ENCODE measurements around the gene AACS. TPM values are rescaled to one million over a fixed set of nuclear protein-coding genes. Genes with fewer than 3 reads are reported as not detected.
"Not testable (repeated sequence)": the region's sequence is repeated elsewhere in the genome, so short reads cannot be mapped to it uniquely, and the experiment has no call there.

The AACS gene
- total RNA-seq, 2 donors from 2014 or later: 23.2 to 24.6 TPM

GRCh38 chr12:125038976-125039625 is 26.1 kb upstream of the AACS start:
- Mint-ChIP-seq H3K27ac (no peak overlapping the region), H3K36me3 (ENCODE audit: low read depth) (no peaks in the 10 kb centered on the region), H3K27me3 (no peaks in the 10 kb centered on the region), H3K9me3 (no peaks in the 10 kb centered on the region), H3K4me3 (no peak overlapping the region), H3K4me1 (no peaks in the 10 kb centered on the region)
- no peak for ATAC-seq (replicated peaks)

- no peaks in the 10 kb centered on the region for H3K9me3 Mint-ChIP-seq
- H3K27ac Mint-ChIP-seq: peak overlapping the region; percentile 58
- no peaks in the 10 kb centered on the region for H3K27me3 Mint-ChIP-seq
- no peak for ATAC-seq (replicated peaks)
- H3K4me1 Mint-ChIP-seq: peaks cover 5% of the 10 kb centered on the region
- no peaks in the 10 kb centered on the region for H3K36me3 Mint-ChIP-seq (ENCODE audit: low read depth)
- H3K4me3 Mint-ChIP-seq: peak overlapping the region; percentile 87
These were observed 16.2 kb upstream of the AACS start for GRCh38 chr12:125049093-125049458.

- H3K4me1 Mint-ChIP-seq: peaks cover 5% of the 10 kb centered on the region
- H3K36me3 Mint-ChIP-seq (ENCODE audit: low read depth): no peaks in the 10 kb centered on the region
- peak overlapping the region; percentile 87 for H3K4me3 Mint-ChIP-seq
- no peaks in the 10 kb centered on the region for H3K27me3 Mint-ChIP-seq
- H3K27ac Mint-ChIP-seq: no peak overlapping the region
- no peak for ATAC-seq (replicated peaks)
- H3K9me3 Mint-ChIP-seq: no peaks in the 10 kb centered on the region
These were observed 14.8 kb upstream of the AACS start for GRCh38 chr12:125050446-125050845.

- no peaks in the 10 kb centered on the region for H3K27me3 Mint-ChIP-seq
- H3K4me3 Mint-ChIP-seq: peak overlapping the region; percentile 87
- no peaks in the 10 kb centered on the region for H3K36me3 Mint-ChIP-seq (ENCODE audit: low read depth)
- H3K9me3 Mint-ChIP-seq: no peaks in the 10 kb centered on the region
- no peak for ATAC-seq (replicated peaks)
- H3K27ac Mint-ChIP-seq: no peak overlapping the region
- H3K4me1 Mint-ChIP-seq: peaks cover 5% of the 10 kb centered on the region
These were observed 14.4 kb upstream of the AACS start for GRCh38 chr12:125050868-125051267.

- Mint-ChIP-seq H3K4me3 (no peak overlapping the region), H3K27ac (no peak overlapping the region), H3K27me3 (peaks cover 15% of the 10 kb centered on the region), H3K4me1 (peaks cover 5% of the 10 kb centered on the region), H3K36me3 (ENCODE audit: low read depth) (no peaks in the 10 kb centered on the region), H3K9me3 (no peaks in the 10 kb centered on the region)
- ATAC-seq (replicated peaks): no peak
These were observed 11.4 kb upstream of the AACS start for GRCh38 chr12:125053821-125054220.

- Mint-ChIP-seq H3K27me3 (peaks cover 21% of the 10 kb centered on the region), H3K4me1 (no peaks in the 10 kb centered on the region), H3K4me3 (no peak overlapping the region), H3K27ac (no peak overlapping the region), H3K36me3 (ENCODE audit: low read depth) (no peaks in the 10 kb centered on the region), H3K9me3 (no peaks in the 10 kb centered on the region)
- ATAC-seq (replicated peaks): no peak
These were observed 9.6 kb upstream of the AACS start for GRCh38 chr12:125055591-125055990.

GRCh38 chr12:125056306-125056705 is 8.9 kb upstream of the AACS start:
- Mint-ChIP-seq H3K9me3 (no peaks in the 10 kb centered on the region), H3K27me3 (peaks cover 21% of the 10 kb centered on the region), H3K4me1 (no peaks in the 10 kb centered on the region), H3K36me3 (ENCODE audit: low read depth) (no peaks in the 10 kb centered on the region), H3K27ac (no peak overlapping the region), H3K4me3 (no peak overlapping the region)
- no peak for ATAC-seq (replicated peaks)

GRCh38 chr12:125057708-125058107 is 7.5 kb upstream of the AACS start:
- H3K9me3 Mint-ChIP-seq: no peaks in the 10 kb centered on the region
- no peaks in the 10 kb centered on the region for H3K4me1 Mint-ChIP-seq
- no peak for ATAC-seq (replicated peaks)
- H3K4me3 Mint-ChIP-seq: no peak overlapping the region
- H3K27me3 Mint-ChIP-seq: peaks cover 21% of the 10 kb centered on the region
- H3K36me3 Mint-ChIP-seq (ENCODE audit: low read depth): no peaks in the 10 kb centered on the region
- H3K27ac Mint-ChIP-seq: no peak overlapping the region

GRCh38 chr12:125061229-125061628 is 4.0 kb upstream of the AACS start:
- peaks cover 21% of the 10 kb centered on the region for H3K27me3 Mint-ChIP-seq

GRCh38 chr12:125063522-125063921 is 1.7 kb upstream of the AACS start:
- ATAC-seq (replicated peaks); H3K27me3 Mint-ChIP-seq; H3K36me3 Mint-ChIP-seq (ENCODE audit: low read depth); H3K27ac Mint-ChIP-seq; H3K9me3 Mint-ChIP-seq: not testable (repeated sequence)
- Mint-ChIP-seq H3K4me1 (peaks cover 13% of the 10 kb centered on the region), H3K4me3 (peak overlapping the region; percentile 73)

More at GRCh38 chr12:125061229-125061628, 4.0 kb upstream of the AACS start:
- Mint-ChIP-seq H3K9me3 (no peaks in the 10 kb centered on the region), H3K27ac (no peak overlapping the region), H3K4me3 (no peak overlapping the region), H3K4me1 (peaks cover 5% of the 10 kb centered on the region), H3K36me3 (ENCODE audit: low read depth) (no peaks in the 10 kb centered on the region)
- ATAC-seq (replicated peaks): no peak

- Mint-ChIP-seq H3K9me3 (no peaks in the 10 kb centered on the region), H3K4me1 (peaks cover 13% of the 10 kb centered on the region), H3K4me3 (peak overlapping the region; percentile 73), H3K27ac (no peak overlapping the region), H3K36me3 (ENCODE audit: low read depth) (no peaks in the 10 kb centered on the region), H3K27me3 (peaks cover 4% of the 10 kb centered on the region)
- no peak for ATAC-seq (replicated peaks)
These were observed 743 bp upstream of the AACS start for GRCh38 chr12:125064492-125064891.

- H3K27me3 Mint-ChIP-seq: no peaks in the 10 kb centered on the region
- H3K9me3 Mint-ChIP-seq: no peaks in the 10 kb centered on the region
- no peak for ATAC-seq (replicated peaks)
- peaks cover 13% of the 10 kb centered on the region for H3K4me1 Mint-ChIP-seq
- no peaks in the 10 kb centered on the region for H3K36me3 Mint-ChIP-seq (ENCODE audit: low read depth)
- peak overlapping the region; percentile 73 for H3K4me3 Mint-ChIP-seq
- H3K27ac Mint-ChIP-seq: peak overlapping the region; percentile 30
These were observed 810 bp downstream of the AACS start for GRCh38 chr12:125065919-125066570.

GRCh38 chr12:125068391-125068790 is 3.2 kb downstream of the AACS start:
- Mint-ChIP-seq H3K4me3 (no peak overlapping the region), H3K4me1 (peaks cover 17% of the 10 kb centered on the region), H3K36me3 (ENCODE audit: low read depth) (no peaks in the 10 kb centered on the region), H3K27me3 (no peaks in the 10 kb centered on the region), H3K27ac (no peak overlapping the region), H3K9me3 (no peaks in the 10 kb centered on the region)
- no peak for ATAC-seq (replicated peaks)

GRCh38 chr12:125069616-125070015 is 4.4 kb downstream of the AACS start:
- no peaks in the 10 kb centered on the region for H3K9me3 Mint-ChIP-seq
- no peaks in the 10 kb centered on the region for H3K27me3 Mint-ChIP-seq
- peaks cover 16% of the 10 kb centered on the region for H3K4me1 Mint-ChIP-seq
- H3K36me3 Mint-ChIP-seq (ENCODE audit: low read depth): peaks cover 6% of the 10 kb centered on the region
- H3K27ac Mint-ChIP-seq: no peak overlapping the region
- no peak overlapping the region for H3K4me3 Mint-ChIP-seq
- no peak for ATAC-seq (replicated peaks)

- Mint-ChIP-seq H3K4me1 (peaks cover 12% of the 10 kb centered on the region), H3K36me3 (ENCODE audit: low read depth) (peaks cover 11% of the 10 kb centered on the region), H3K27me3 (no peaks in the 10 kb centered on the region), H3K27ac (no peak overlapping the region), H3K4me3 (no peak overlapping the region), H3K9me3 (no peaks in the 10 kb centered on the region)
- no peak for ATAC-seq (replicated peaks)
These were observed 4.9 kb downstream of the AACS start for GRCh38 chr12:125070112-125070511.
